Mesendoderm (in vitro differentiated cells): ENCODE results near the gene JAZF1.

Experiments
- DNase-seq: peaks from one replicate; pipeline ENCODE4 v3.0.0; 2013
- H2AK5ac ChIP-seq: 2 replicates; pipeline ENCODE4 v1.6.1; 2013; ENCODE audit warnings: low read length, inconsistent platforms
- H2BK120ac ChIP-seq: 2 replicates; pipeline ENCODE4 v1.6.1; 2013; ENCODE audit warnings: low read depth, mild to moderate bottlenecking, low read length, moderate library complexity, mixed read lengths
- H2BK15ac ChIP-seq: replicated peaks from 2 replicates; pipeline ENCODE4 v1.6.1; 2013; ENCODE audit warnings: low read depth, mild to moderate bottlenecking, moderate library complexity
- H2BK5ac ChIP-seq: 2 replicates; pipeline ENCODE4 v1.6.1; 2013; ENCODE audit warnings: low read length, inconsistent platforms
- H3K18ac ChIP-seq: 2 replicates; pipeline ENCODE4 v1.6.1; 2013; ENCODE audit warnings: mild to moderate bottlenecking, low read length, mixed read lengths
- H3K23ac ChIP-seq: one replicate; pipeline ENCODE4 v1.6.1; 2013; ENCODE audit warnings: low read length
- H3K27ac ChIP-seq: 2 replicates; pipeline ENCODE4 v1.5.1; 2013; ENCODE audit warnings: low read depth, mild to moderate bottlenecking, inconsistent platforms, low read length, moderate library complexity
- H3K27me3 ChIP-seq: 2 replicates; pipeline ENCODE4 v1.6.1; 2013; ENCODE audit warnings: low read length, control low read depth, mild to moderate bottlenecking, inconsistent platforms; ENCODE audit not compliant: insufficient read depth, poor library complexity
- H3K36me3 ChIP-seq: 2 replicates; pipeline ENCODE4 v1.6.1; 2013; ENCODE audit warnings: low read length, inconsistent platforms; ENCODE audit not compliant: control insufficient read depth, insufficient read depth
- H3K4ac ChIP-seq: one replicate; pipeline ENCODE4 v1.6.1; 2013; ENCODE audit warnings: low read depth, mild to moderate bottlenecking, low read length, moderate library complexity
- H3K4me1 ChIP-seq: 2 replicates; pipeline ENCODE4 v1.6.1; 2013; ENCODE audit warnings: low read depth, low read length, inconsistent platforms; ENCODE audit not compliant: control insufficient read depth
- H3K4me2 ChIP-seq: 2 replicates; pipeline ENCODE4 v1.6.1; 2013; ENCODE audit warnings: low read length
- H3K4me3 ChIP-seq: 2 replicates; pipeline ENCODE4 v1.5.1; 2013; ENCODE audit warnings: mild to moderate bottlenecking, low read length
- H3K56ac ChIP-seq: one replicate; pipeline ENCODE4 v1.6.1; 2013; ENCODE audit warnings: low read length
- H3K79me1 ChIP-seq: 2 replicates; pipeline ENCODE4 v1.6.1; 2013; ENCODE audit warnings: low read length, inconsistent platforms
- H3K79me2 ChIP-seq: 2 replicates; pipeline ENCODE4 v1.6.1; 2013; ENCODE audit warnings: mild to moderate bottlenecking, low read length; ENCODE audit not compliant: control insufficient read depth, insufficient read depth
- H3K9ac ChIP-seq: 2 replicates; pipeline ENCODE4 v1.6.1; 2013; ENCODE audit warnings: low read length, inconsistent platforms
- H4K5ac ChIP-seq: one replicate; pipeline ENCODE4 v1.6.1; 2013; ENCODE audit warnings: low read length
- H4K8ac ChIP-seq: one replicate; pipeline ENCODE4 v1.6.1; 2013; ENCODE audit warnings: low read depth, mild to moderate bottlenecking, control low read depth, low read length, moderate library complexity
- WGBS: extraction: QIAGEN DNeasy Blood & Tissue Kit; methylation state at CpG from one replicate; pipeline ENCODE4 v1.1.7; 2013; ENCODE audit warnings: low lambda C conversion rate, missing lambda C conversion rate; ENCODE audit not compliant: insufficient coverage; ENCODE audit errors: extremely low coverage; 5-methylcytosine and 5-hydroxymethylcytosine counted together

JAZF1 gene

GRCh38 chr7:27969346-27969745, 211.2 kb downstream of the JAZF1 start:
- H2BK15ac ChIP-seq, result no peak overlapping the region
- no peaks in the 10 kb centered on the region for H3K36me3 ChIP-seq
- no peak overlapping the region for H3K4ac ChIP-seq
- no peak overlapping the region for H4K8ac ChIP-seq
- DNase-seq, result no peak
- H4K5ac ChIP-seq, result no peak overlapping the region
- H3K27me3 ChIP-seq, result no peaks in the 10 kb centered on the region
- no peak overlapping the region for H3K9ac ChIP-seq
- H3K4me1 ChIP-seq, result peaks cover 2% of the 10 kb centered on the region
- H3K79me1 ChIP-seq, result peaks cover 2% of the 10 kb centered on the region
- no CpG with 5 or more reads among the region's 6 CpGs for WGBS
- H3K4me2 ChIP-seq, result no peak overlapping the region
- H2BK5ac ChIP-seq, result no peak overlapping the region
- H2BK120ac ChIP-seq, result no peak overlapping the region
- no peak overlapping the region for H3K23ac ChIP-seq
- H3K27ac ChIP-seq, result no peak overlapping the region
- H3K18ac ChIP-seq, result no peak overlapping the region
- H3K79me2 ChIP-seq, result no peaks in the 10 kb centered on the region
- no peak overlapping the region for H2AK5ac ChIP-seq
- H3K4me3 ChIP-seq, result no peak overlapping the region
- no peak overlapping the region for H3K56ac ChIP-seq

DNA sequence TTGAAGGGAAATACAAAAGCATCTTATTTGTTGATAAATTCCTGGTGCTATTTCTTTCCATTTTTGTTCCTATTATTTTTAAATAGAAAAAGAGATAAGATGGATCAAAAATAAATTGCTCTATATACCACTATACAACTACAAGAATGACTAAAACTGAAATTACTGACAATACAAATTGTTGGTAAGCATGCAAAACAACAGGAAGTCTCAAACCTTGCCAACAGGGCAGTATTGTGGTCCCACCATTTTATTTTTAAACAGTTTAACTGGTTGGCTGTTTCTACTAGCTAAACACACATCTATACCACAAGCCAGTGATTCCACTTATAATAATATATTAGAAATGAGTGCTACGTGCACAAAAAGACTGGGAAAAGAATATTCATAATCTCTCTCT, 213.0 kb downstream of the JAZF1 start:
- Histone ChIP-seq H4K8ac (no peak overlapping the region), H3K36me3 (no peaks in the 10 kb centered on the region), H3K27me3 (no peaks in the 10 kb centered on the region), H3K4ac (no peak overlapping the region), H3K23ac (no peak overlapping the region), H2BK120ac (no peak overlapping the region), H2BK15ac (no peak overlapping the region), H3K56ac (no peak overlapping the region), H4K5ac (no peak overlapping the region), H3K27ac (no peak overlapping the region), H3K4me3 (no peak overlapping the region), H3K4me2 (no peak overlapping the region), H3K18ac (no peak overlapping the region), H2AK5ac (no peak overlapping the region), H3K79me2 (no peaks in the 10 kb centered on the region), H3K4me1 (peaks cover 2% of the 10 kb centered on the region), H3K9ac (no peak overlapping the region), H3K79me1 (peaks cover 2% of the 10 kb centered on the region), H2BK5ac (no peak overlapping the region)
- DNase-seq, result no peak
- WGBS, result no CpG with 5 or more reads among the region's 1 CpG

GRCh38 chr7:27966219-27966780, 214.3 kb downstream of the JAZF1 start:
- H3K4me1 ChIP-seq, result no peaks in the 10 kb centered on the region
- no peak overlapping the region for H4K5ac ChIP-seq
- H3K18ac ChIP-seq, result no peak overlapping the region
- H4K8ac ChIP-seq, result no peak overlapping the region
- no peak overlapping the region for H3K4me2 ChIP-seq
- no peak overlapping the region for H3K4ac ChIP-seq
- no peak overlapping the region for H2BK15ac ChIP-seq
- H3K56ac ChIP-seq, result no peak overlapping the region
- no peak overlapping the region for H3K23ac ChIP-seq
- H2BK5ac ChIP-seq, result no peak overlapping the region
- H3K4me3 ChIP-seq, result no peak overlapping the region
- no peaks in the 10 kb centered on the region for H3K79me2 ChIP-seq
- no peak overlapping the region for H2AK5ac ChIP-seq
- WGBS, result no CpG with 5 or more reads among the region's 3 CpGs
- H3K79me1 ChIP-seq, result peaks cover 2% of the 10 kb centered on the region
- no peak for DNase-seq
- H3K9ac ChIP-seq, result no peak overlapping the region
- no peak overlapping the region for H2BK120ac ChIP-seq
- H3K36me3 ChIP-seq, result no peaks in the 10 kb centered on the region
- H3K27me3 ChIP-seq, result no peaks in the 10 kb centered on the region
- H3K27ac ChIP-seq, result no peak overlapping the region

- H3K27me3 ChIP-seq, result no peaks in the 10 kb centered on the region
- H2BK15ac ChIP-seq, result no peak overlapping the region
- no peak overlapping the region for H3K56ac ChIP-seq
- no peak overlapping the region for H3K4me3 ChIP-seq
- no peak overlapping the region for H4K8ac ChIP-seq
- no peak overlapping the region for H2BK5ac ChIP-seq
- no peak overlapping the region for H2AK5ac ChIP-seq
- H3K79me1 ChIP-seq, result peaks cover 2% of the 10 kb centered on the region
- WGBS, result no CpG with 5 or more reads among the region's 2 CpGs
- no peaks in the 10 kb centered on the region for H3K4me1 ChIP-seq
- no peak overlapping the region for H3K18ac ChIP-seq
- H3K36me3 ChIP-seq, result no peaks in the 10 kb centered on the region
- H3K9ac ChIP-seq, result no peak overlapping the region
- no peak overlapping the region for H3K4ac ChIP-seq
- no peaks in the 10 kb centered on the region for H3K79me2 ChIP-seq
- H3K23ac ChIP-seq, result no peak overlapping the region
- H4K5ac ChIP-seq, result no peak overlapping the region
- H3K27ac ChIP-seq, result no peak overlapping the region
- no peak overlapping the region for H2BK120ac ChIP-seq
- DNase-seq, result no peak
- H3K4me2 ChIP-seq, result no peak overlapping the region
Measured at GRCh38 chr7:27965650-27966049, 214.9 kb downstream of the JAZF1 start.

- H3K18ac ChIP-seq, result no peak overlapping the region
- no peak overlapping the region for H2AK5ac ChIP-seq
- no peak overlapping the region for H2BK15ac ChIP-seq
- H3K27me3 ChIP-seq, result no peaks in the 10 kb centered on the region
- DNase-seq, result no peak
- H3K23ac ChIP-seq, result no peak overlapping the region
- H4K5ac ChIP-seq, result no peak overlapping the region
- no peaks in the 10 kb centered on the region for H3K4me1 ChIP-seq
- H3K9ac ChIP-seq, result no peak overlapping the region
- H3K27ac ChIP-seq, result no peak overlapping the region
- H2BK120ac ChIP-seq, result no peak overlapping the region
- no peaks in the 10 kb centered on the region for H3K36me3 ChIP-seq
- H2BK5ac ChIP-seq, result no peak overlapping the region
- no peak overlapping the region for H3K4me2 ChIP-seq
- peaks cover 2% of the 10 kb centered on the region for H3K79me1 ChIP-seq
- no peak overlapping the region for H3K56ac ChIP-seq
- no peak overlapping the region for H3K4ac ChIP-seq
- no peaks in the 10 kb centered on the region for H3K79me2 ChIP-seq
- no CpG with 5 or more reads among the region's 3 CpGs for WGBS
- H4K8ac ChIP-seq, result no peak overlapping the region
- no peak overlapping the region for H3K4me3 ChIP-seq
Measured at GRCh38 chr7:27964820-27965219, 215.8 kb downstream of the JAZF1 start.

DNA sequence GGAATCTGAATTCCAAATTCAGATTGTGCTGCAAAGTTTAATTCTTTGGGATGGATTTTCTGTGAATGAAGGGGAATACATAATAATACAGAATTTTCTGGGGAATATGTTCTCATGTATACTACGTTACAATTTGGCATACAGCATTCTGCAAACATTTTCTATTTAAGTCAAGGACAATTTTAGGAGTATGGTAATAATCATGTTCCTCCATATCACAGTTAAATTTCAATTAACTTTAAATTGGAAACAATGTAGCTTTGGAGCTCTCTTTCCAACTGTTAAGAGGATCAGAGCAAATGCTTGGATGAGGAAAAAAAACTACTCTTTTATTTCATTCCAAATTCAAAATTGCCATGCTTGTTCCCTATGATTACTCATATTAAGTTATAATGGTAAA, 217.5 kb downstream of the JAZF1 start:
- Histone ChIP-seq H3K9ac (no peak overlapping the region), H3K56ac (no peak overlapping the region), H4K8ac (no peak overlapping the region), H3K4me3 (no peak overlapping the region), H4K5ac (no peak overlapping the region), H3K4ac (no peak overlapping the region), H3K36me3 (no peaks in the 10 kb centered on the region), H3K23ac (no peak overlapping the region), H2BK5ac (no peak overlapping the region), H2BK120ac (no peak overlapping the region), H3K27me3 (no peaks in the 10 kb centered on the region), H3K4me1 (no peaks in the 10 kb centered on the region), H3K18ac (no peak overlapping the region), H3K79me2 (no peaks in the 10 kb centered on the region), H3K27ac (no peak overlapping the region), H3K79me1 (peaks cover 2% of the 10 kb centered on the region), H3K4me2 (no peak overlapping the region), H2AK5ac (no peak overlapping the region), H2BK15ac (no peak overlapping the region)
- WGBS, result no CpG with 5 or more reads among the region's 1 CpG
- no peak for DNase-seq
